Stimulated activated CD4-positive, alpha-beta T cell treated with anti-CD3 and anti-CD28 coated beads, TNF-alpha, amount 100 ng/mL, for 4 hours (primary cell): Measurements from ENCODE around the gene ELMOD2.
"Not testable (repeated sequence)": the region's sequence is repeated elsewhere in the genome, so short reads cannot be mapped to it uniquely, and the experiment has no call there.

Experiments used
- DNase-seq, 3 experiments: peaks; one replicate each; pipeline ENCODE4 v3.0.0-alpha.2; 2020; ENCODE audit warnings: low read depth in 3 of 3

ELMOD2 gene

DNA sequence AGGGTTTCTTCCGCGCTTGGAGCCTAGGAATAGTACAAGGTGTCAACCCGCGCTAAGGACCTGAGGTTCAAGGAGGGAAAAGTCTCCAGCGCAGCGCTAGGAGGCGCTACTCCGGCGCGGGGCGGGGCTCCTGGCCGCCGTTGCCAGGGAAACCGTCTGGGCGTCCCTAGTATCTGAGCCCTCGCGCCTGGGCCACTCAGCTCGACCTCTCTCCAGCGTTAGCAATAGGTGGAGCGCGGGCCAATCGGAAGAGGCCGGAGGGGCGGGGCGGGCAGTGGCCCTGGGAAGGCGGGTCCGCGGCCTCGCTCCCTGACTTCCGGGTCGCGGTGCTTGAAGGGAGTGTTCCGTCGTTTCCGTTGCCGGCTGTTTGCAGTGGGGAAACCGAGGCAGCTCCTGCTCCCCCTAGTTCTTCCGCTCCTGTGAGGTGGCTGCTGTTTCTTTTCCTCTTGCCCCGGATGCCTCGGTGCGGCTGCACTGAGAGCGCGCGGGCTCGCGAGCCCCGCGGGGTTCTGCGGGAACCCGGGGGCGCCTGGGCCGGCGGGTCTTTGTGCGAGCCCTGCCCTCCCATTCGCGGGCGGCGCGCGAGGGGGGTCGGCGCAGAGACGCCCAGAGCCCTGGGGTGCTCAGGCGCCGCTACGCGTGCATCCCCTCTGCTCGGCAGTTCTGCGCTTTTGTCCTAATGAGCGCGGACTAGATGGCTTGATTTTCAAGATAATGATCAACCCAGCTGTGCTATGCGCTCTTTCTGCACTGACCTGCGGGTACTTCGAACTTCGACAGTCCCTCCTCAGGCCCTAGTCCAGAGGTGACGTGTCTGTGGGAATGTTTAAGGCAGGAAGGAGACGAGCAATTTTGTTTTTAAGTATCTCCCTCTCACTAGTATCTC is at the start of gene ELMOD2:
Gene ELMOD2 (plus strand): TSS at position 312 of the 886 bp plus-strand sequence. CDS start 1,261 bp downstream, outside the sequence.
- peak; percentile 90 to 94 (median 93) for DNase-seq

- DNase-seq = no peak
Observed at GRCh38 chr4:140483445-140483844, 40.5 kb upstream of the ELMOD2 start.

- no peak for DNase-seq
Observed at GRCh38 chr4:140485939-140486338, 38.0 kb upstream of the ELMOD2 start.

GRCh38 chr4:140497405-140497746 is 26.6 kb upstream of the ELMOD2 start:
- no peak for DNase-seq

DNA sequence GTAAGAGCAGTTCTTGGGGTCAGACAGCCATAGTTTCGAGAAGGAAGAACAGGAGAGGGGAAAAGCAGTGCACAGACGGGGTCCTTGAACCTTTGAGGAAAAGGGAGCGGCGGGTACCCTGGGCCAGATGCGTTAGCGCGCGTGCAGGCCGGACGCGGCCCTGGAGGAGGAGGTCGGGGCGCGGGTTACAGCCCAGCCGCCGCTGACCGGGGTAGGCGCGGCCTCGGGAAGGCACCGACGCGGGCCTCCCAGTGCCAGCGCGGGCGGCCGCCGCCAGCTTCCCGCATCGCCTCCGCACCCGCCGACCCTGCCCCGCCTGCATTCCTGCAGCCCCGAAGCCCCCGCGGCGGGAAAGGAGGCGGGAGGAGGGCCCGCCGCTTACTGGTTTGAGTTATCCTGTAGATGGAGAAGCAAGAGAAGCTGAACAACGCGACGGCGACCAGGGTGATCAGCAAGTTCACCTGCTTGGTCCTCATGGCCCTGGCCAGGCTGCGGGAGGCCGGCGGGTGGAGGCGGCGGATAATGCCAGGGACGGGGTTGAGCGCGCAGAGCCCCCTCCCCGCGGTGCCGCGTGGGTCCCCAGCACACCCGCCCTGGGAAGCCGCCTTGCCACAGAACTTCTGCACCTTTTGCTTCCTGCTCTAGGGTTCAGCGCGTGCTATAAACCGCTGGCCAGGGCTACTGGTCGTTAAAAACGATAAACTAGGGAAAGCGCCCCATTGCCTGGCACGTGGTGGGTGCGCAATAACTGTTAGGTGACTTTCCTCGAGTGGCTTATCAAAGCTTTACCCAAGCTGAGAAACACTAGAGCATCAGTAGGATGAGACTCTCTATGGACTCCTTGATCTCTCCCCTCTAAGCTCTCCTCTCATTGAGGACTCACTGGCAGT is 26.0 kb upstream of the ELMOD2 start, which contains the start of gene MGAT4D:
Gene MGAT4D (minus strand): TSS at position 547 of the 890 bp plus-strand sequence. CDS start 71 bp downstream, at position 476.
- no peak for DNase-seq

GRCh38 chr4:140499391-140499790 is 24.6 kb upstream of the ELMOD2 start:
- no peak for DNase-seq

DNA sequence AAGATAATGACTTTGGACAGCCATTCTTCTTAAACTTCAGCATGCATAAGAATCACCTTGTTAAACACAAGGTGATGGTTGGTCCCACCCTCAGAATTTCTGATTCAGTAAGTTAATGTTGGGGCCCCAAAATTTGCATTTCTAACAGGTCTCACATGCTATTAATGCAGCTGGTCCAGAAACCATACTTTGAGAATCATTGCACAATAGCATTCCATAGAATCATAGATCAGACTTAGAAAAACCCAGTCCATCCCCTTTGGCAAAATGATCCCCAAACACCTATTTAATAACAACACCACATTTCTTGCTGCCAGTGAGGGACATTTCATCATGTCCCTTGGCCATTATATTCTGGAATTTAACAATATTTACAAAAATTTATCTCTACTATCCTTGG is 19.7 kb upstream of the ELMOD2 start:
- DNase-seq = no peak

DNA sequence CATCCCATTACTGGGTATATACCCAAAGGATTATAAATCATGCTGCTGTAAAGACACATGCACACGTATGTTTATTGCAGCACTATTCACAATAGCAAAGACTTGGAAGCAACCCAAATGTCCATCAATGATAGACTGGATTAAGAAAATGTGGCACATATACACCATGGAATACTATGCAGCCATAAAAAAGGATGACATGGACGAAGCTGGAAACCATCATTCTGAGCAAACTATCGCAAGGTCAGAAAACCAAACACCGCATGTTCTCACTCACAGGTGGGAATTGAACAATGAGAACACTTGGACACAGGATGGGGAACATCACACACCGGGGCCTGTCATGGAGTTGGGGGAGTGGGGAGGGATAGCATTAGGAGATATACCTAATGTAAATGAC is 10.2 kb upstream of the ELMOD2 start:
- not testable (repeated sequence) for DNase-seq

DNA sequence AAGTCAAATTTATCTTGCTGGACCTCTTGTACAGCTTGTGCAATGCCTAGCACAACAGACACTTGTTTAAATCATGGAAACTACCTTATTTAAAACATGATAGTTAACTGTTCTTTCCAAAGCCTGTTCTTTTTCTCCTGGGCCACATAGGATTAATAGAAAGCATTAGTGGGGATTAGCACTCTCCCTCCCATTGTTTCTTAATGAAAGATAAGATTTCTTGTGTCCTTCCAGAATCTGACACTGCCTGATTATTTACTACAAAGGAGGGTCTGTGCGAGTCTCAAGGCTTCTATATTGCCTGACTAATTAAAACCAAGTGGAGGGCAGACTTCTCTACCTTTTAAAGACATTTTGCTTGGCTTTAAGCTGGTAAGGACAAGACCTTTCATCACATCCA is 8.5 kb upstream of the ELMOD2 start:
- DNase-seq = no peak

DNA sequence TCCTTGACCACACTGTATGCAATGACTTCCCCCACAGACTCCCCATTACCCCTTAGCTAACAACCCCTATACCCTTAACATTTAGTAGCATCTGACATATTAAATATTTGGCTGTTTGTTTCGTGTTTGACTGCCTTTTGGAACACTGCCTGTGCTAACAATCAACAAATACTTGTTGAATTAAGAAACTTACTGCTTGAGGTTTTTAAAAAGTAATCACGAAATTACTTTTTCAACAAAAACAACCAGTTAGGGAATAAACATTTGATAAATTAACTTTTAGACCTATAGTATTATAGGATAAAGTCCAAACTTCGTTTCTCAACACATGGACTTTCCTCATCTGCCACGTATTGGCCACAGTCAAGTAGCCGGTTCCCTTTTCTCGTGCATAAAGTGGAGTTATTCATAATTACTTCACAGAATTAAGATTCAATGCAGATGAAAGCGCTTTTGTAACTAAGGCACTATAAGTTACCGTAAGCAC is 555 bp upstream of the ELMOD2 start:
- no peak for DNase-seq

GRCh38 chr4:140529434-140529833 is 5.5 kb downstream of the ELMOD2 start:
- no peak for DNase-seq

GRCh38 chr4:140533951-140534480 is 10.0 kb downstream of the ELMOD2 start:
- DNase-seq = no peak

GRCh38 chr4:140556372-140557085 is 32.6 kb downstream of the ELMOD2 start:
- peak in 1 of 3 experiments; percentile 0 for DNase-seq

- DNase-seq = no peak
Observed at GRCh38 chr4:140557831-140558435, 34.0 kb downstream of the ELMOD2 start.

DNA sequence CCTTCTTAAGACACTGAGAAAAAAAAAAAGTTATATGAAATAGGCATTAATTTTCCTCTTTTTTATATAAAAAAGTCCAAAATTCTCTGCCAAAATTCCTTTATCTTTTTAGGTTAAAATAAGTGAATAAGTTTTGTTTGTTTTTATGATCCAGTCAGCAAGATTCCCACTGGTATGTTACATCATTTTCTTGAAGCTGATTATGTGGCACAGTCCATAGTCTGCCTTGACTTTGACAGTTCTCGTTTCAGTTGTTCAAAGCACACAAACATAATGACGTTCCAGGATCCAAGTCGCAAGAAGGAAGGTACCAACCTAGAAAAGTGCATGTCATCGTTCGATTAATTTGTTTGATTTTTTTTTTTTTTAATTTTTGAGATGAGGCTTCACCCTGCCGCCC is 35.7 kb downstream of the ELMOD2 start:
- no peak for DNase-seq

- no peak for DNase-seq
Observed at GRCh38 chr4:140568507-140569306, 44.7 kb downstream of the ELMOD2 start, which contains the start of gene UCP1. Gene UCP1 (minus strand): TSS chr4:140568961. CDS start chr4:140568729, 232 bp downstream.

- DNase-seq = no peak
Observed at GRCh38 chr4:140569307-140569638, 45.3 kb downstream of the ELMOD2 start.

- no peak for DNase-seq
Observed at GRCh38 chr4:140571620-140572019, 47.7 kb downstream of the ELMOD2 start.

DNA sequence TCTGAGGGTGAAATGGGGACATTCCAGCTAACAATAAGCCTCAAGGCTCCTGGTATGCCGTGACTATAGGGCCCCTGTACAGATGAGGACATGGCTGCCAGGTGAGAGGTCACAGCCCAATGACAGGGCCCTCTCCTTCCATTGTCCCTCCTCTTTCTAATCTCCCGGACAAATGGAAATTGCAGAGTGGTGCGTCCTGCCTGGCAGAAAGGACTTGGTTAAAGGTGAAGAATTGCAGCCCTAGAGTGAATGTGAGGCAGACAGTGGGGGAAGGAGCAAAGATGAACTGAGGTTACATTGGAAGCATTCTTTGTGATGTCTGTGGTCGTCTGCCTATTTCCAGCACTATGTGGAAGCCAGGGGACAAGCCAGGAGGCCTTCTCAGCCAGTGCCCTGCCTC is 51.5 kb downstream of the ELMOD2 start:
- DNase-seq = no peak

DNA sequence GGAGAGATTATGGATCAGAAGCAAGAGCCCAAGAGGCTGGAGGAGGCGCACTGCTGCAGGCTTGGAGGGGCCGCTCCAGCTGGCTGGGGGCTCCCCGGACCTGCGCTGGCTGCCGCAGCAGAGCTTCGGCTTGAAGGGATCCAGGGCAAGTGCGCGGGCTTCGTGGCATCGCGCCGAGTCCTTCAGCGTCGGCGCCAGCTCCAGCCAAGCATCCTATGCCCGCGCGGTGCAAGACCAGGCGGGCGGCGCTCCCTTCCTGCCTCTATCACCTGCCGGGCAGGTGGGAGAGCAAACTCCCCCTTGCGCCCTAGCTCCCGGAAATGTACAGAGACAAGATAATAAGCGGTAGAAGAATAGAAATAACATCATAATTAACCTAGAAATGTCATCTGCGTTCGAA is 55.3 kb downstream of the ELMOD2 start:
- DNase-seq = no peak
